ENCODE data around the gene SMTNL2.
"Not testable (repeated sequence)": the region's sequence is repeated elsewhere in the genome, so short reads cannot be mapped to it uniquely, and the experiment has no call there.

DNA sequence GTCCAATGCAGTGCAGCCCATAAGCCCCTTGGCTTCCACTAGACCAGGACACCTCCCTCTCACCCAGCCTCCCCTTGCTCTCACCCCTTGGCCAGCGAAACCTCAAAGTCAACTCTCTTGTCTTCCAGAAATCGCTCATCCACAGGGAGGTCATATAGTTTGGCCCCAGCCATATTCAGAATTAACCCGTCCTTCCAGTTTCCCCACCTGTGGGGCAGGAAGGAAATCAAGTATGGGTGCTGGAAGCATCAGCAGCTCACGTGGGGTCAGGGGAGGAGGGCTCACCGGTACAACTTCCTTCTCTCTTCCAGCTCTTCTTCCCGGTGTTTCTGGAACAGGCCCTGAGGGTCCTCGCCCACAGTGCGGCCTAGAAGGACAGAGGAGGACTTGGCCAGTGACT, 54.4 kb downstream of the SMTNL2 start:
- not testable (repeated sequence) for TF ChIP-seq POLR2A, CTCF (IDR thresholded peaks at IDR 0.05)
